CD14-positive monocyte (primary cell): ENCODE results near the gene PYGO2. TPM values are rescaled to one million over a fixed set of nuclear protein-coding genes. Genes with fewer than 3 reads are reported as not detected.

Source experiments
- DNase-seq, 3 donors: peaks; one replicate each; pipeline ENCODE4 v3.0.0-alpha.2; 2011 to 2022
- H2AFZ ChIP-seq: 2 replicates; pipeline ENCODE4 v1.6.0; 2012; ENCODE audit warnings: mild to moderate bottlenecking, low read depth, low read length, inconsistent platforms; ENCODE audit not compliant: insufficient read depth, poor library complexity, severe bottlenecking
- H3K27ac ChIP-seq, 2 donors: 1 replicate in 1 of 2; 2 replicates in 1 of 2; pipeline ENCODE4 v1.5.1; 2012 to 2013; ENCODE audit warnings: low read length in 2 of 2, control low read depth in 1 of 2, inconsistent platforms in 1 of 2, low read depth in 1 of 2, mild to moderate bottlenecking in 1 of 2
- H3K27me3 ChIP-seq, 2 donors: one replicate each; pipeline versions ENCODE4 v1.6.0 to v1.6.1; 2011 to 2013; ENCODE audit warnings: low read length in 2 of 2; ENCODE audit not compliant: control insufficient read depth in 2 of 2, insufficient read depth in 2 of 2
- H3K36me3 ChIP-seq, 2 donors: replicated peaks in 1 of 2; 1 replicate in 1 of 2; 2 replicates in 1 of 2; pipeline versions ENCODE4 v1.5.1 to v1.6.1; 2012 to 2013; ENCODE audit warnings: low read length in 2 of 2, control low read depth in 1 of 2, inconsistent platforms in 1 of 2, mild to moderate bottlenecking in 1 of 2; ENCODE audit not compliant: insufficient read depth in 2 of 2, control insufficient read depth in 1 of 2
- H3K4me1 ChIP-seq, 2 donors: 1 replicate in 1 of 2; 2 replicates in 1 of 2; pipeline versions ENCODE4 v1.5.1 to v1.6.1; 2012 to 2013; ENCODE audit warnings: low read length in 2 of 2, control low read depth in 1 of 2, inconsistent platforms in 1 of 2, mild to moderate bottlenecking in 1 of 2, moderate library complexity in 1 of 2; ENCODE audit not compliant: insufficient read depth in 2 of 2, control insufficient read depth in 1 of 2
- H3K4me2 ChIP-seq: replicated peaks from 2 replicates; pipeline ENCODE3; 2012; ENCODE audit warnings: low read length, moderate library complexity, mild to moderate bottlenecking; ENCODE audit not compliant: poor library complexity, severe bottlenecking; ENCODE audit errors: extremely low read depth
- H3K4me3 ChIP-seq, 3 experiments: fragments of 200-600 bp in 1 of 3; sonication (generic) in 1 of 3; replicated peaks in 1 of 3; 1 replicate in 2 of 3; 2 replicates in 1 of 3; pipeline ENCODE4 v1.5.1; 2011 to 2013; ENCODE audit warnings: low read length in 3 of 3, mild to moderate bottlenecking in 3 of 3, control low read depth in 2 of 3, low read depth in 2 of 3, inconsistent platforms in 1 of 3, moderate library complexity in 1 of 3
- H3K79me2 ChIP-seq: 2 replicates; pipeline ENCODE4 v1.6.0; 2012; ENCODE audit warnings: mild to moderate bottlenecking, control low read depth, inconsistent platforms, low read length, moderate library complexity; ENCODE audit not compliant: insufficient read depth
- H3K9ac ChIP-seq: 2 replicates; pipeline ENCODE4 v1.6.0; 2017; ENCODE audit warnings: low read length, mild to moderate bottlenecking; ENCODE audit not compliant: insufficient read depth, poor library complexity, severe bottlenecking
- H3K9me3 ChIP-seq, 2 donors: replicated peaks in 1 of 2; 1 replicate in 1 of 2; 2 replicates in 1 of 2; pipeline versions ENCODE4 v1.5.1 to v1.6.1; 2012 to 2013; ENCODE audit warnings: low read length in 2 of 2, control low read depth in 1 of 2; ENCODE audit not compliant: control insufficient read depth in 1 of 2, insufficient read depth in 1 of 2
- H4K20me1 ChIP-seq: 2 replicates; pipeline ENCODE4 v1.6.0; 2012; ENCODE audit warnings: mild to moderate bottlenecking, low read length, control low read depth, moderate library complexity; ENCODE audit not compliant: insufficient read depth
- H3K27ac Mint-ChIP-seq, 7 donors: one replicate each; pipeline ENCODE4 v1.8.0; 2020; ENCODE audit warnings: mild to moderate bottlenecking in 7 of 7, mixed read lengths in 7 of 7, moderate library complexity in 6 of 7, inconsistent platforms in 2 of 7
- H3K27me3 Mint-ChIP-seq, 3 donors: one replicate each; pipeline ENCODE4 v1.8.0; 2021 to 2022; ENCODE audit warnings: low read depth in 3 of 3, mild to moderate bottlenecking in 3 of 3, mixed read lengths in 3 of 3, moderate library complexity in 3 of 3, inconsistent platforms in 1 of 3
- H3K36me3 Mint-ChIP-seq, 2 donors: one replicate each; pipeline ENCODE4 v1.8.0; 2020; ENCODE audit warnings: mixed read lengths in 2 of 2, inconsistent platforms in 1 of 2, mild to moderate bottlenecking in 1 of 2
- H3K4me1 Mint-ChIP-seq: one replicate; pipeline ENCODE4 v1.8.0; 2020; ENCODE audit warnings: mild to moderate bottlenecking, mixed read lengths
- H3K4me3 Mint-ChIP-seq, 2 donors: one replicate each; pipeline ENCODE4 v1.8.0; 2020; ENCODE audit warnings: mild to moderate bottlenecking in 2 of 2, mixed read lengths in 2 of 2, moderate library complexity in 1 of 2
- H3K9me3 Mint-ChIP-seq, 7 donors: one replicate each; pipeline ENCODE4 v1.8.0; 2020 to 2022; ENCODE audit warnings: mixed read lengths in 7 of 7, mild to moderate bottlenecking in 6 of 7, moderate library complexity in 6 of 7, inconsistent platforms in 2 of 7
- WGBS: methylation state at CpG from one replicate; pipeline ENCODE4 v1.1.5; 2013; ENCODE audit warnings: missing lambda C conversion rate; ENCODE audit not compliant: insufficient coverage; 5-methylcytosine and 5-hydroxymethylcytosine counted together
- intact Hi-C, 2 donors: fragments of 100-400 bp; cut with micrococcal nuclease; formaldehyde crosslinking; loops; one replicate each; pipeline versions ENCODE4 v1.15.0 to v1.15.1; 2023
- polyA plus RNA-seq, 3 donors: library from polyadenylated mRNA; depleted of rRNA in 1 of 3; unstranded in 2 of 3; stranded (reverse) in 1 of 3; fragments of 300-500 nt in 2 of 3; fragments of >200 nt in 1 of 3; fragmentation: Illumina TruSeq in 2 of 3; gene quantifications; 1 replicate in 2 of 3; 2 replicates in 1 of 3; pipeline ENCODE4 v1.2.3, GENCODE V29; 2012 to 2021
- TF ChIP-seq, protein P1 (sequence below): fragments of 200-600 bp; IDR thresholded peaks from one replicate; pipeline ENCODE4 v1.8.0; 2022; ENCODE audit warnings: antibody characterized with exemption, mild to moderate bottlenecking

Gene PYGO2
- polyA plus RNA-seq, 3 donors = 8.2 to 12.5 (median 12.0) TPM

- no peaks in the 10 kb centered on the region for H4K20me1 ChIP-seq
- H3K4me1 ChIP-seq = peaks cover 9% of the 10 kb centered on the region in 2 donors
- no peaks in the 10 kb centered on the region for H3K27me3 ChIP-seq
- no peak overlapping the region for H2AFZ ChIP-seq
- DNase-seq = no peak
- H3K4me3 ChIP-seq = no peak overlapping the region
- 32% methylated on average over 7 of the region's 13 CpGs for WGBS
- peaks cover 0 to 5% (median 3%) of the 10 kb centered on the region in 3 donors for H3K27me3 Mint-ChIP-seq
- no peaks in the 10 kb centered on the region for H3K9me3 ChIP-seq
- H3K36me3 Mint-ChIP-seq = peaks cover 68 to 88% of the 10 kb centered on the region in 2 donors
- no peak overlapping the region for H3K9ac ChIP-seq
- H3K4me2 ChIP-seq = no peak overlapping the region
- intact Hi-C loops = no loop called here
- no peaks in the 10 kb centered on the region for H3K9me3 Mint-ChIP-seq
- peaks cover 55 to 90% of the 10 kb centered on the region in 2 donors for H3K36me3 ChIP-seq
- H3K27ac ChIP-seq = peak overlapping the region in 1 of 2 donors; percentile 51
- H3K4me1 Mint-ChIP-seq = peaks cover 15% of the 10 kb centered on the region
- TF ChIP-seq, protein P1, sequence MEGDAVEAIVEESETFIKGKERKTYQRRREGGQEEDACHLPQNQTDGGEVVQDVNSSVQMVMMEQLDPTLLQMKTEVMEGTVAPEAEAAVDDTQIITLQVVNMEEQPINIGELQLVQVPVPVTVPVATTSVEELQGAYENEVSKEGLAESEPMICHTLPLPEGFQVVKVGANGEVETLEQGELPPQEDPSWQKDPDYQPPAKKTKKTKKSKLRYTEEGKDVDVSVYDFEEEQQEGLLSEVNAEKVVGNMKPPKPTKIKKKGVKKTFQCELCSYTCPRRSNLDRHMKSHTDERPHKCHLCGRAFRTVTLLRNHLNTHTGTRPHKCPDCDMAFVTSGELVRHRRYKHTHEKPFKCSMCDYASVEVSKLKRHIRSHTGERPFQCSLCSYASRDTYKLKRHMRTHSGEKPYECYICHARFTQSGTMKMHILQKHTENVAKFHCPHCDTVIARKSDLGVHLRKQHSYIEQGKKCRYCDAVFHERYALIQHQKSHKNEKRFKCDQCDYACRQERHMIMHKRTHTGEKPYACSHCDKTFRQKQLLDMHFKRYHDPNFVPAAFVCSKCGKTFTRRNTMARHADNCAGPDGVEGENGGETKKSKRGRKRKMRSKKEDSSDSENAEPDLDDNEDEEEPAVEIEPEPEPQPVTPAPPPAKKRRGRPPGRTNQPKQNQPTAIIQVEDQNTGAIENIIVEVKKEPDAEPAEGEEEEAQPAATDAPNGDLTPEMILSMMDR = no peak
- no peaks in the 10 kb centered on the region for H3K79me2 ChIP-seq
- H3K4me3 Mint-ChIP-seq = no peak overlapping the region
- H3K27ac Mint-ChIP-seq = peak overlapping the region in 1 of 7 donors; percentile 60
These were observed 35.4 kb downstream of the PYGO2 start for GRCh38 chr1:154926201-154926600.

DNA sequence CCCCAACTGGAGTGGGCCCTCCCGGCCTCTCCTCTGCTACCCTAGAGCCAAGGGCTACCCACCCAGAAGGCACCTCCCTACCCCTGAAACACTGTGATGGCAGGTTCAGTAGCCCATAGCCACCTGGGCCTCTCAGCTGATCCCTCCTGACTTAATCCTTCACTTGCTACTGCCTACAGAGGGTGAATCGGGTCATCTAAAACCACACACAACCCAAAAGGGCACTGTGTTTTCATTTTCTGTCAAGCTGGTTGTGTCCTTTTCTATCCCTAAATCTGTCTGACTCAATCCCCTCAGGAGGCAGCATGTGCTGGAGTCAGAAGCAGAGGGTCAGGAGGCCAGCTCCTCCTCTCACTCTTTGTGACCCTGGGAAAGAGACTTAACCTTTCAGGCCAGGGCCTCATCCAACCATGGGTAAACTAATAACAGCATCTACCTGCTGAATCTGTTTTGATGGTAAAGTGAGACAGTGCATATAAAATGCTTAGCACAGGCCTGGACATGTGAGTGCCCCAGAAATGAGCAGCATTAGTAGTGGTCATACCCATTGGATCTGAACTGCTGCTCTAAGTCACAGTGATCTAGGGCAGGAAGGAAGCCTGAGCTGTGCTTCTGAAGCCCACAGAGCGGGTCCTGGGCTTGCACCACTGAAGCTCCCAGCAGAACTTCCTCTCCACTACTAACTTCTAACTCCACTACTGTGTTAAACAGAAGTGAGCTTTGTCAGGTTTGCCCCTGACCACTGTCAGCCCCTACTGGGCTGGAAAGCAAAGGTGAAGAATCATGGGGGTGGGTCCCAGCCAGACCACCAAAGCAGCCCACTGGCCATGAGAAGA is 36.0 kb downstream of the PYGO2 start:
- intact Hi-C loops = no loop called here
- Mint-ChIP-seq H3K9me3 (no peaks in the 10 kb centered on the region), H3K4me3 (no peak overlapping the region), H3K4me1 (peaks cover 15% of the 10 kb centered on the region), H3K27me3 (peaks cover 0 to 3% (median 1%) of the 10 kb centered on the region in 3 donors), H3K36me3 (peaks cover 71 to 88% of the 10 kb centered on the region in 2 donors), H3K27ac (peak overlapping the region in 2 of 7 donors; percentile 60 to 72)
- Histone ChIP-seq H3K27me3 (no peaks in the 10 kb centered on the region), H3K36me3 (peaks cover 55 to 89% of the 10 kb centered on the region in 2 donors), H3K4me3 (no peak overlapping the region), H3K4me1 (peaks cover 9% of the 10 kb centered on the region in 2 donors), H3K4me2 (no peak overlapping the region), H3K79me2 (no peaks in the 10 kb centered on the region), H3K27ac (peak overlapping the region in 1 of 2 donors; percentile 51), H4K20me1 (no peaks in the 10 kb centered on the region), H3K9me3 (no peaks in the 10 kb centered on the region), H3K9ac (no peak overlapping the region), H2AFZ (no peak overlapping the region)
- 88% methylated on average over 1 of the region's 3 CpGs for WGBS
- TF ChIP-seq, protein P1 = no peak
- DNase-seq = no peak
